PC-9 (cell line): ENCODE measurements around the gene EXOG. TPM values are rescaled to one million over a fixed set of nuclear protein-coding genes. Genes with fewer than 3 reads are reported as not detected.

Source experiments
- BruUV-seq: library from RNA; stranded (reverse); fragments of 400-500 nt; replicated peaks from 2 replicates; lab custom pipeline; 2021; lab: Mats Ljungman, UMichigan
- CTCF ChIA-PET: fragments of 300-600 bp; sonication (Branson Sonifier 250); formaldehyde crosslinking; loops from one replicate; lab custom pipeline; 2022; ENCODE audit warnings: antibody characterized with exemption; lab: Charles Lee
- POLR2A ChIA-PET: fragments of 300-600 bp; sonication (Branson Sonifier 250); formaldehyde crosslinking; loops from one replicate; lab custom pipeline; 2022; ENCODE audit warnings: antibody characterized with exemption; ENCODE audit not compliant: unreplicated experiment; lab: Charles Lee
- DNase-seq, 2 experiments: peaks; one replicate each; pipeline versions ENCODE4 v3.0.0 to v3.0.0-alpha.2; 2015 to 2022; ENCODE audit warnings: mixed read lengths in 1 of 2
- H2AFZ ChIP-seq: fragments of 200-600 bp; sonication (generic); 2 replicates; pipeline ENCODE4 v1.8.1; 2017; ENCODE audit warnings: antibody characterized with exemption
- H3F3A ChIP-seq: fragments of 200-600 bp; sonication (generic); 2 replicates; pipeline ENCODE4 v1.8.1; 2017; ENCODE audit warnings: antibody characterized with exemption, mild to moderate bottlenecking, low read depth; ENCODE audit not compliant: insufficient read depth
- H3K27ac ChIP-seq: fragments of 200-600 bp; sonication (generic); 2 replicates; pipeline ENCODE4 v1.6.1; 2016; ENCODE audit warnings: mixed run types
- H3K27me3 ChIP-seq: fragments of 200-600 bp; sonication (generic); 2 replicates; pipeline ENCODE4 v1.6.1; 2016; ENCODE audit warnings: low read depth, mixed run types; ENCODE audit not compliant: insufficient read depth
- H3K36me3 ChIP-seq: fragments of 200-600 bp; sonication (generic); 2 replicates; pipeline ENCODE4 v1.6.1; 2016; ENCODE audit warnings: low read depth, mixed run types
- H3K4me1 ChIP-seq: fragments of 200-600 bp; sonication (generic); replicated peaks from 2 replicates; pipeline ENCODE4 v1.6.1; 2016; ENCODE audit warnings: mixed run types; ENCODE audit not compliant: insufficient read depth
- H3K4me2 ChIP-seq: fragments of 200-600 bp; sonication (generic); 2 replicates; pipeline ENCODE4 v1.6.1; 2017; ENCODE audit warnings: mixed run types
- H3K4me3 ChIP-seq: fragments of 200-600 bp; sonication (generic); 2 replicates; pipeline ENCODE4 v1.6.1; 2016; ENCODE audit warnings: mixed run types
- H3K79me2 ChIP-seq: fragments of 200-600 bp; sonication (generic); 2 replicates; pipeline ENCODE4 v1.6.1; 2017; ENCODE audit warnings: low read depth, mixed run types
- H3K9me2 ChIP-seq: fragments of 200-600 bp; sonication (generic); 2 replicates; pipeline ENCODE4 v1.8.1; 2017; ENCODE audit warnings: mild to moderate bottlenecking; ENCODE audit not compliant: insufficient read depth
- H3K9me3 ChIP-seq: fragments of 200-600 bp; sonication (generic); 2 replicates; pipeline ENCODE4 v1.8.1; 2016; ENCODE audit warnings: low read depth; ENCODE audit not compliant: insufficient read depth
- H4K20me1 ChIP-seq: fragments of 200-600 bp; sonication (generic); 2 replicates; pipeline ENCODE4 v1.8.1; 2017; ENCODE audit not compliant: insufficient read depth
- EZH2 ChIP-seq: fragments of 200-600 bp; sonication (generic); IDR thresholded peaks from 2 replicates; pipeline ENCODE4 v1.8.0; 2017; ENCODE audit warnings: antibody characterized with exemption, low read depth
- intact Hi-C: fragments of 100-400 bp; cut with micrococcal nuclease; formaldehyde crosslinking; loops from one replicate; pipeline ENCODE4 v1.10.0; 2022; ENCODE audit not compliant: unreplicated experiment
- total RNA-seq: library from RNA; stranded (reverse); gene quantifications from 2 replicates; pipeline ENCODE4 v1.2.3, GENCODE V29; 2021
- TF ChIP-seq, protein P1 (sequence below): fragments of 200-600 bp; sonication (generic); conservative IDR thresholded peaks from 2 replicates; pipeline ENCODE4 v1.6.1; 2017; ENCODE audit warnings: mixed run types, antibody characterized with exemption, mild to moderate bottlenecking, moderate library complexity

The EXOG gene
- total RNA-seq, 1 experiment from 2014 or later: 7.5 TPM

- DNase-seq: no peak
- Histone ChIP-seq H3K9me2 (no peaks in the 10 kb centered on the region), H4K20me1 (no peaks in the 10 kb centered on the region), H3F3A (no peaks in the 10 kb centered on the region), H3K4me3 (no peak overlapping the region), H3K4me2 (no peak overlapping the region), H3K9me3 (no peaks in the 10 kb centered on the region), H3K79me2 (no peaks in the 10 kb centered on the region), H3K27me3 (peaks cover 19% of the 10 kb centered on the region), H2AFZ (no peak overlapping the region), H3K36me3 (no peaks in the 10 kb centered on the region), H3K27ac (no peak overlapping the region), H3K4me1 (no peaks in the 10 kb centered on the region)
- intact Hi-C loops: no loop called here
- POLR2A ChIA-PET: no interaction called here
- no TSS peak for BruUV-seq
- CTCF ChIA-PET: no interaction called here
- no peak for TF ChIP-seq EZH2
- TF ChIP-seq, protein P1, sequence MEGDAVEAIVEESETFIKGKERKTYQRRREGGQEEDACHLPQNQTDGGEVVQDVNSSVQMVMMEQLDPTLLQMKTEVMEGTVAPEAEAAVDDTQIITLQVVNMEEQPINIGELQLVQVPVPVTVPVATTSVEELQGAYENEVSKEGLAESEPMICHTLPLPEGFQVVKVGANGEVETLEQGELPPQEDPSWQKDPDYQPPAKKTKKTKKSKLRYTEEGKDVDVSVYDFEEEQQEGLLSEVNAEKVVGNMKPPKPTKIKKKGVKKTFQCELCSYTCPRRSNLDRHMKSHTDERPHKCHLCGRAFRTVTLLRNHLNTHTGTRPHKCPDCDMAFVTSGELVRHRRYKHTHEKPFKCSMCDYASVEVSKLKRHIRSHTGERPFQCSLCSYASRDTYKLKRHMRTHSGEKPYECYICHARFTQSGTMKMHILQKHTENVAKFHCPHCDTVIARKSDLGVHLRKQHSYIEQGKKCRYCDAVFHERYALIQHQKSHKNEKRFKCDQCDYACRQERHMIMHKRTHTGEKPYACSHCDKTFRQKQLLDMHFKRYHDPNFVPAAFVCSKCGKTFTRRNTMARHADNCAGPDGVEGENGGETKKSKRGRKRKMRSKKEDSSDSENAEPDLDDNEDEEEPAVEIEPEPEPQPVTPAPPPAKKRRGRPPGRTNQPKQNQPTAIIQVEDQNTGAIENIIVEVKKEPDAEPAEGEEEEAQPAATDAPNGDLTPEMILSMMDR: no peak
Observed at GRCh38 chr3:38574411-38575278, 78.5 kb downstream of the EXOG start.

DNA sequence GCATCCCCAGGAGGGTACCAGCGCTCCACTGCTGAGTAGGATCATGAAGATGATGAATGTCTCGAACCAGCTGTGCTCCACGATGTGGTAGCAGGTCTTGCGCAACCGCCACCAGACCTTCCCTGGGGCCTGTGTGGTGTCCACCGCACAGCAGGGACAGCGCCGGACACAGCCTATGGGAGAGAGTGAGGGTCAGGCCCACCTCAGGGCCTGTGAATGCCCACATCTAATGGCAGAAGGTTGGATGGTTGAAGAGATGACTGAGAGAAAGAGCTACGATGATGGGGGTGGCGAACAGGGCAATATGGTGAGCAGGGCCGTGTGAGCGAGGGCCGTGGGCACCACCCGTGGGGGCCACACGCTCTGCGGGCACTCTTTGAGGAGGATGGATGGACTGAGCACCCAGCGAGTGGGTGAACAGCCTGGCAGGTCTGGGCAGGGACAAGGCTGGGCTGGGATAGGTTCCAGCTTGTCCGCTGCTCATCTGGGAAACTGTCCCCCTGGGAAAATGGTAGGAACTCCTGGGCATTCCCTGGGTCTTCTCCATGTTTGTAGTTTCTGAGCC is 79.2 kb downstream of the EXOG start:
- TF ChIP-seq, protein P1: no peak
- no peak for TF ChIP-seq EZH2
- Histone ChIP-seq H4K20me1 (no peaks in the 10 kb centered on the region), H3K27me3 (peaks cover 23% of the 10 kb centered on the region), H3K27ac (no peak overlapping the region), H3K9me2 (no peaks in the 10 kb centered on the region), H3F3A (no peaks in the 10 kb centered on the region), H3K36me3 (no peaks in the 10 kb centered on the region), H2AFZ (no peak overlapping the region), H3K4me1 (no peaks in the 10 kb centered on the region), H3K4me2 (no peak overlapping the region), H3K9me3 (no peaks in the 10 kb centered on the region), H3K4me3 (no peak overlapping the region), H3K79me2 (no peaks in the 10 kb centered on the region)
- intact Hi-C loops: no loop called here
- ChIA-PET POLR2A (no interaction called here), CTCF (no interaction called here)
- no TSS peak for BruUV-seq
- no peak for DNase-seq

Other genes starting within 250 kb of the EXOG start
- 0.40 and 0.44 TPM in 2 replicates for gene SLC22A13, start 230.5 kb upstream of the EXOG start, total RNA-seq
- gene SLC22A14, start 214.0 kb upstream of the EXOG start, total RNA-seq: not detected in 2 replicates
- gene XYLB, start 149.6 kb upstream of the EXOG start, total RNA-seq: 2.4 and 4.2 TPM in 2 replicates
- gene ACVR2B, start 42.5 kb upstream of the EXOG start, total RNA-seq: 11.0 and 12.4 TPM in 2 replicates
- gene SCN5A, start 153.3 kb downstream of the EXOG start, total RNA-seq: 3.0 and 4.7 TPM in 2 replicates